Measurements from ENCODE around the gene MLXIP. TPM values are rescaled to one million over a fixed set of nuclear protein-coding genes. Genes with fewer than 3 reads are reported as not detected.
"Not testable (repeated sequence)": the region's sequence is repeated elsewhere in the genome, so short reads cannot be mapped to it uniquely, and the experiment has no call there.

Gene MLXIP
- total and polyA plus RNA-seq, 2 experiments from 2014 or later = 8.2 to 11.0 TPM

DNA sequence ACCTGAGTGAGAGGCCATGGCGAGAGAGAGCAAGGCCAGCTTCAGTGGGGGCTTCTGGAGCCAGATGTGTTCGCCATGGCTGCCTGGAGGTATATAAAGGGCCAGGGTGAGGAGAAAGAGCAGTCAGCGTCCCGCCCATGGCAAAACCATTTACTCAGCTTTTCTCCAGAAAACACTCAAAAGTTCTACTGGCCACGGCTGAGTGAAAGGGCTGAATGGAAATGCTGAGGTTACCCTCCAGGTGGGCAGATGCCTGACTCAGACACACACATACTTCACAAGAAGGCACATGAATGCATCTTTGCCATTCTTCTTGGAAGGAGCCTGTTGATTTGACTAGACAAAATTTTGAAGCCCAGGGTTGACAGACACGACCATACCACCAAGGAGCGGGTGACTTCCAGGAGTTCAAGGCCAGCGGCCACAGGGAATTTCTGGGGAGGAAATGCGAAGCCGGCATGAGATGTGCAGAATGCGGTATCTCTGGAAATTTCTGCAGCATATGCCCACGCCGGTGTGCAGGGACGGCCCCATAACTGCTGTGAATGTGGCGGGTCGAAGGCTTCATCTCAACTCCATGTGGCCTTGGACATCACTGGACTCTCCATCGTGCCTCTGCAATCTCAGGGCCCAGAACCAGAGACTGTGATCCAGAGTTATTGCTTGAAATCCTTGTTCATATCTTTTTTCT is 95.7 kb downstream of the MLXIP start, which contains the start of gene IL31:
TSS of gene IL31 (minus strand) at position 67 of the 691 bp plus-strand sequence. CDS start at position 18, 49 bp downstream.
- no peaks in the 10 kb centered on the region for H3K4me1 ChIP-seq (ENCODE audit: low read depth)

DNA sequence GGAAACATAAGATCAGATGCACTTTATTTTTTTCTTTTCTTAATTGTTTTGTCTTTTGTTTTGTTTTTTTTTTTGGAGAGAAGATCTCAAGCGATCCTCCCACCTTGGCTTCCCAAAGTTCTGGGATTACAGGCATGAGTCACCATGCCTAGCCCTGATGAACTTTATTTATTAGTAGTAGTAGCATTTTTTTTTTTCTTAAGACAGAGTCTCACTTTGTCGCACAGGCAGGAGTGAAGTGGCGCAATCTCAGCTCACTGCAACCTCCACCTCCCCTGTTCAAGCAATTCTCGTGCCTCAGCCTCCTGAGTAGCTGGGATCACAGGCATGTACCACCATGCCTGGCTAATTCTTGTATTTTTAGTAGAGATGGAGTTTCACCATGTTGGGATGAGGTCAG is 97.9 kb downstream of the MLXIP start:
- H3K27ac ChIP-seq; H3K4me1 ChIP-seq (ENCODE audit: low read depth); H3K9me3 ChIP-seq (ENCODE audit: low read depth); H3K4me3 ChIP-seq; DNase-seq (ENCODE audit: low read depth in 1 of 2, low spot score in 1 of 2); H3K36me3 ChIP-seq; H3K27me3 ChIP-seq: not testable (repeated sequence)

More for the DNA sequence above, 95.7 kb downstream of the MLXIP start, which contains the start of gene IL31:
- DNase-seq (ENCODE audit: low read depth in 1 of 2, low spot score in 1 of 2) = no peak
- H3K9me3 ChIP-seq (ENCODE audit: low read depth) = no peaks in the 10 kb centered on the region
- H3K4me3 ChIP-seq = no peak within 1 kb of the TSS
- H3K27me3 ChIP-seq = no peaks in the 10 kb centered on the region
- no peaks in the 10 kb centered on the region for H3K36me3 ChIP-seq
- TF ChIP-seq, protein P1, sequence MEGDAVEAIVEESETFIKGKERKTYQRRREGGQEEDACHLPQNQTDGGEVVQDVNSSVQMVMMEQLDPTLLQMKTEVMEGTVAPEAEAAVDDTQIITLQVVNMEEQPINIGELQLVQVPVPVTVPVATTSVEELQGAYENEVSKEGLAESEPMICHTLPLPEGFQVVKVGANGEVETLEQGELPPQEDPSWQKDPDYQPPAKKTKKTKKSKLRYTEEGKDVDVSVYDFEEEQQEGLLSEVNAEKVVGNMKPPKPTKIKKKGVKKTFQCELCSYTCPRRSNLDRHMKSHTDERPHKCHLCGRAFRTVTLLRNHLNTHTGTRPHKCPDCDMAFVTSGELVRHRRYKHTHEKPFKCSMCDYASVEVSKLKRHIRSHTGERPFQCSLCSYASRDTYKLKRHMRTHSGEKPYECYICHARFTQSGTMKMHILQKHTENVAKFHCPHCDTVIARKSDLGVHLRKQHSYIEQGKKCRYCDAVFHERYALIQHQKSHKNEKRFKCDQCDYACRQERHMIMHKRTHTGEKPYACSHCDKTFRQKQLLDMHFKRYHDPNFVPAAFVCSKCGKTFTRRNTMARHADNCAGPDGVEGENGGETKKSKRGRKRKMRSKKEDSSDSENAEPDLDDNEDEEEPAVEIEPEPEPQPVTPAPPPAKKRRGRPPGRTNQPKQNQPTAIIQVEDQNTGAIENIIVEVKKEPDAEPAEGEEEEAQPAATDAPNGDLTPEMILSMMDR (IDR thresholded peaks at IDR 0.05; ENCODE audit: low read depth, low read length) = no peak
- H3K27ac ChIP-seq = no peak within 1 kb of the TSS

DNA sequence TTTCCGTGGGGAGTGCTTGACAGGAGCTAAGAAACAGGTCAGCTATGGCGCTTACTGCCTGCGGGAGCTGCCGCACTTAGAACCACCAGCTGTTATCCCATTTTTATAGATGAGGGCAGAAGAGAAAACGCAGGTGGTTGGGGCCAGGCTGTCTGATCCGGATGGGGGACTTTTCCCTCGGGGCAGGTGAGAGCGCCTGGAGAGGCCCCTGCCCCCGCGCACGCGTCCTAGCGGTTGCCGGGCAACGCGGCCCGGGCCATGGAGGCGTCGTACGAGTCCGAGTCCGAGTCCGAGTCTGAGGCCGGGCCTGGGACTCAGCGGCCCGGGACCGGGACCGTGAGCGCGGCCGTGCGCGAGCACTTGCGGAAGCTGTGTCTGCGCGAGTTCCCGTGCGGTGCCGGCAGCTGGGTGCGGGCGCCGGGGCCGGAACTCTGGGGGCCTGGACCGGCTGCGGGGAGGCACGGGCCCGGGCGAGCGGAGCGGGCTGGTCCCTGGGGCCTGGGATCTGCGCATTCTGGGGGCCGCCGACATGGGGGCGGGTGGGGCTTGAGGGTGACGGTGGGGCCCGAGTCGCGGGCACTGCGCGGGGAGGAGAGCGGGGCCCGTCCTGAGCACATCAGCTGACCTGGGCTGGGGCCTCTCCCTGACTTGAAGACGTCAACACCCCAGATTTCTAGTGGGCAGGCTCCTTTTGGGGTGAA is 104.5 kb downstream of the MLXIP start, which contains the start of gene LRRC43:
TSS of gene LRRC43 (plus strand) at position 237 of the 701 bp plus-strand sequence. CDS start at position 259, 22 bp downstream.
- Histone ChIP-seq H3K36me3 (no peaks in the 10 kb centered on the region), H3K4me3 (peak within 1 kb of the TSS; percentile 42), H3K27me3 (peaks cover 14% of the 10 kb centered on the region), H3K4me1 (ENCODE audit: low read depth) (no peaks in the 10 kb centered on the region), H3K9me3 (ENCODE audit: low read depth) (no peaks in the 10 kb centered on the region), H3K27ac (no peak within 1 kb of the TSS)
- TF ChIP-seq, protein P1 (IDR thresholded peaks at IDR 0.05; ENCODE audit: low read depth, low read length) = no peak
- peak; percentile 45 to 63 for DNase-seq (ENCODE audit: low read depth in 1 of 2, low spot score in 1 of 2)

DNA sequence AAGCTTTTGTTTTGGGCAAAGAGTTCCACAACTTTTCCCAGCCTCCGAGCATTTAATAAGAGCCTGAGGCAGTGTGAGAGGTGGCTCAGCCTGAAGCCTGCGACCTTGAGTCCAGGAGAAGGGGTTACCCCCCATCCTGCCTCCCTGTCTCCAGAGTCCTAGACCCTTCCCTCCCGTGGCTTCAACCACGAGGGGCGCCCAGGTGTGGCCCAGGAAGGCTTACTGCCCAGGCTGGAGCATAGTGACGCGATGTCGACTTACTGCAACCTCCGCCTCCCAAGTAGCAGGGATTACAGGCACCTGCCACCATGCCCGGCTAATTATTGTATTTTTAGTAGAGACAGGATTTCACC is 105.0 kb downstream of the MLXIP start:
- H3K4me3 ChIP-seq = peak overlapping the region; percentile 42
- H3K27ac ChIP-seq = no peak overlapping the region
- no peak for DNase-seq (ENCODE audit: low read depth in 1 of 2, low spot score in 1 of 2)

DNA sequence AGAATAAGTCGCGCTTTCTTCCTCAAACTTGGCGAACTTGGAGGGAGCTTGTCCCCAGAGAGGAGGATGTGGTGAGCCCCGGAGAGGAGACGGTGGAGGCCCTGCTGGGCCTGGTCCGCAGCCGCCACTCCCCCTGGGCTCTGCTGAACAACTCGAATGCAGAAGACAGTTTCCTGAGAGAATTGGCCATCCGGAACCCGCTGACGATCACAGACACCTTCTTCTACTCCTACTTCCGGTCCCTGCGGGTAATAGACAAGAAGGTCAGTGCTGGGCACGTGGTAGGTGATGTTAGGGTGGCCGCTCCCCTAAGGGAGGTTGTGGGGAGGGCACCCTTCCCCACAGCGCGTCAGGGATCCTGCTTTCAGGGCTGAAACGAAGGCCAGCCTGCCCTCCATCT is 106.0 kb downstream of the MLXIP start:
- H3K4me1 ChIP-seq (ENCODE audit: low read depth) = no peaks in the 10 kb centered on the region
- H3K36me3 ChIP-seq = no peaks in the 10 kb centered on the region
- no peak for DNase-seq (ENCODE audit: low read depth in 1 of 2, low spot score in 1 of 2)
- peaks cover 14% of the 10 kb centered on the region for H3K27me3 ChIP-seq
- H3K9me3 ChIP-seq (ENCODE audit: low read depth) = no peaks in the 10 kb centered on the region
- H3K27ac ChIP-seq = no peak overlapping the region
- TF ChIP-seq, protein P1 (IDR thresholded peaks at IDR 0.05; ENCODE audit: low read depth, low read length) = no peak
- no peak overlapping the region for H3K4me3 ChIP-seq

More for the DNA sequence above, 105.0 kb downstream of the MLXIP start:
- no peaks in the 10 kb centered on the region for H3K4me1 ChIP-seq (ENCODE audit: low read depth)
- TF ChIP-seq, protein P1 (IDR thresholded peaks at IDR 0.05; ENCODE audit: low read depth, low read length) = no peak
- no peaks in the 10 kb centered on the region for H3K9me3 ChIP-seq (ENCODE audit: low read depth)
- peaks cover 14% of the 10 kb centered on the region for H3K27me3 ChIP-seq
- H3K36me3 ChIP-seq = no peaks in the 10 kb centered on the region

DNA sequence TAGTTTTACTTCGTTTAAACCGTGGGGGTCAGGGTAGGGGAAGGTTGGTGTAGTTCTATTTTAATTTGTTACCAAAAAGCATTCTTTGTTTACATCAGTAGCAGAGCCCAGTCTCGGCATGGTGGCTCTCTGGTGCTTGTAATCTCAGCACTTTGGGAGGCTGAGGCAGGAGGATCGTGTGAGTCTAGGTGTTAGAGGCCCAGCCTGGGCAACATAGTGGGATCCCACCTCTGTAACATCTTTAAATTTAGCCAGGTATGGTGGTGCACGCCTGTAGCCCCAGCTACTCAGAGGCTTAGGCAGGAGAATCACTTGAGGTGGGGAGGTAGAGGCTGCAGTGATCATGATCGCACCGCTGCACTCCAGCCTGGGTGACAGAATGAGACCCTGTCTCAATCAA is 106.5 kb downstream of the MLXIP start:
- no peak for DNase-seq (ENCODE audit: low read depth in 1 of 2, low spot score in 1 of 2)
- no peaks in the 10 kb centered on the region for H3K4me1 ChIP-seq (ENCODE audit: low read depth)
- no peaks in the 10 kb centered on the region for H3K9me3 ChIP-seq (ENCODE audit: low read depth)
- H3K27ac ChIP-seq = no peak overlapping the region
- no peak overlapping the region for H3K4me3 ChIP-seq
- TF ChIP-seq, protein P1 (IDR thresholded peaks at IDR 0.05; ENCODE audit: low read depth, low read length) = no peak
- peaks cover 14% of the 10 kb centered on the region for H3K27me3 ChIP-seq
- no peaks in the 10 kb centered on the region for H3K36me3 ChIP-seq
